OCI-LY7 (cell line): ENCODE data around the gene PCDHGA1. TPM values are rescaled to one million over a fixed set of nuclear protein-coding genes. Genes with fewer than 3 reads are reported as not detected.

ENCODE experiments used
- BruUV-seq: library from RNA; stranded (reverse); fragments of 400-500 nt; replicated peaks from 2 replicates; lab custom pipeline; 2021; lab: Mats Ljungman, UMichigan
- CTCF ChIA-PET: fragments of 300-600 bp; sonication (Branson Sonifier 250); formaldehyde crosslinking; loops from one replicate; lab custom pipeline; 2022; ENCODE audit warnings: antibody characterized with exemption; ENCODE audit not compliant: unreplicated experiment; lab: Charles Lee
- POLR2A ChIA-PET: fragments of 300-600 bp; sonication (Branson Sonifier 250); formaldehyde crosslinking; loops from one replicate; lab custom pipeline; 2022; ENCODE audit warnings: antibody characterized with exemption; lab: Charles Lee
- DNase-seq: peaks from one replicate; pipeline ENCODE4 v3.0.0-alpha.2; 2015; ENCODE audit warnings: low spot score
- H2AFZ ChIP-seq: fragments of 200-600 bp; sonication (generic), shearing (Covaris generic); 2 replicates; pipeline ENCODE4 v1.6.1; 2014; ENCODE audit warnings: mild to moderate bottlenecking, antibody characterized with exemption, low read length, moderate library complexity
- H3K27ac ChIP-seq: fragments of 200-600 bp; sonication (generic); 2 replicates; pipeline ENCODE4 v1.5.1; 2014; ENCODE audit warnings: mixed run types, low read depth, mild to moderate bottlenecking, moderate library complexity, low read length, inconsistent platforms; ENCODE audit not compliant: poor library complexity, severe bottlenecking
- H3K36me3 ChIP-seq: fragments of 200-600 bp; sonication (generic); 2 replicates; pipeline ENCODE4 v1.6.1; 2014; ENCODE audit warnings: mild to moderate bottlenecking, antibody characterized with exemption, low read length, moderate library complexity, mixed read lengths; ENCODE audit not compliant: insufficient read depth
- H3K4me1 ChIP-seq: fragments of 200-600 bp; sonication (generic); 2 replicates; pipeline ENCODE4 v1.5.1; 2014; ENCODE audit warnings: mild to moderate bottlenecking, low read length; ENCODE audit not compliant: insufficient read depth, poor library complexity, severe bottlenecking
- H3K4me2 ChIP-seq: fragments of 200-600 bp; sonication (generic); 2 replicates; pipeline ENCODE4 v1.6.1; 2014; ENCODE audit warnings: mild to moderate bottlenecking, low read length
- H3K4me3 ChIP-seq: fragments of 200-600 bp; sonication (generic); 2 replicates; pipeline ENCODE4 v1.5.1; 2014; ENCODE audit warnings: mild to moderate bottlenecking, low read depth, low read length; ENCODE audit not compliant: poor library complexity, severe bottlenecking
- H3K79me2 ChIP-seq: fragments of 200-600 bp; sonication (generic); 2 replicates; pipeline ENCODE4 v1.6.1; 2016; ENCODE audit warnings: low read depth, mild to moderate bottlenecking, low read length, moderate library complexity, mixed read lengths; ENCODE audit not compliant: insufficient read depth
- H3K9me2 ChIP-seq: fragments of 200-600 bp; sonication (generic); 2 replicates; pipeline ENCODE4 v1.6.1; 2016; ENCODE audit warnings: mild to moderate bottlenecking, low read length, mixed read lengths; ENCODE audit not compliant: insufficient read depth
- H3K9me3 ChIP-seq: fragments of 200-600 bp; sonication (generic); 2 replicates; pipeline ENCODE4 v1.6.1; 2014; ENCODE audit warnings: mild to moderate bottlenecking, mixed run types, low read length, mixed read lengths
- H4K20me1 ChIP-seq: fragments of 200-600 bp; sonication (generic); 2 replicates; pipeline ENCODE4 v1.6.1; 2014; ENCODE audit warnings: mild to moderate bottlenecking, antibody characterized with exemption, low read length, moderate library complexity, mixed read lengths; ENCODE audit not compliant: insufficient read depth
- CTCF ChIP-seq: fragments of 200-600 bp; sonication (generic); conservative IDR thresholded peaks from 2 replicates; pipeline ENCODE4 v1.5.1; 2014; ENCODE audit warnings: mild to moderate bottlenecking, antibody characterized with exemption, low read length, moderate library complexity, mixed read lengths
- EZH2phosphoT487 ChIP-seq: fragments of 200-600 bp; sonication (generic); IDR thresholded peaks from 2 replicates; pipeline ENCODE4 v1.6.1; 2018; ENCODE audit warnings: low read depth, borderline replicate concordance, mild to moderate bottlenecking, mixed run types, antibody characterized with exemption, low read length, moderate library complexity, mixed read lengths
- intact Hi-C: fragments of 100-400 bp; cut with micrococcal nuclease; formaldehyde crosslinking; loops from one replicate; pipeline ENCODE4 v1.10.0; 2022; ENCODE audit not compliant: unreplicated experiment
- total RNA-seq, 2 experiments: library from RNA; depleted of rRNA in 1 of 2; stranded (reverse); fragments of >200 nt in 1 of 2; shearing (Covaris generic) in 1 of 2; gene quantifications; 2 replicates each; pipeline ENCODE4 v1.2.3, GENCODE V29; 2014 to 2022

The PCDHGA1 gene
- total RNA-seq, 2 experiments from 2014 or later = 1.3 to 1.9 TPM

- DNase-seq = no peak
- Histone ChIP-seq H3K27ac (no peak within 1 kb of the TSS), H3K4me2 (peak within 1 kb of the TSS; percentile 28), H4K20me1 (0 out of 2 replicates have a peak, but pooled peaks cover 6% of the 10 kb centered on the region), H2AFZ (no peak within 1 kb of the TSS), H3K79me2 (peaks cover 15% of the 10 kb centered on the region; the same call in 1 of the 2 replicates), H3K9me2 (no peaks in the 10 kb centered on the region), H3K4me3 (no peak within 1 kb of the TSS), H3K4me1 (peaks cover 26% of the 10 kb centered on the region), H3K9me3 (no peaks in the 10 kb centered on the region), H3K36me3 (peaks cover 68% of the 10 kb centered on the region)
- intact Hi-C loops = no loop called here
- CTCF ChIA-PET = interaction anchor here (1.0 to 1.1 kb wide), 2 partner anchors 10 to 13 kb away, joined by 3 read pairs; no protein-coding TSS in a partner anchor
- POLR2A ChIA-PET = interaction anchor here (0.9 to 2.7 kb wide), 3 partner anchors 8 to 26 kb away, joined by 3 to 8 read pairs (median 7); no protein-coding TSS in a partner anchor
- BruUV-seq = no TSS peak
- TF ChIP-seq EZH2phosphoT487 = no peak
- no peak for TF ChIP-seq CTCF
These were observed 158.6 kb downstream of the PCDHGA1 start, which contains the start of gene PCDHGC5 for GRCh38 chr5:141488591-141489561. Gene PCDHGC5 (plus strand): TSS chr5:141489081. CDS start chr5:141489241, 160 bp downstream.

GRCh38 chr5:141489841-141490240 lies 159.5 kb downstream of the PCDHGA1 start:
- BruUV-seq = no TSS peak
- Histone ChIP-seq H4K20me1 (0 out of 2 replicates have a peak, but pooled peaks cover 6% of the 10 kb centered on the region), H3K4me1 (peaks cover 19% of the 10 kb centered on the region), H2AFZ (no peak overlapping the region), H3K4me3 (no peak overlapping the region), H3K79me2 (peaks cover 7% of the 10 kb centered on the region; the same call in 1 of the 2 replicates), H3K36me3 (peaks cover 72% of the 10 kb centered on the region), H3K9me2 (no peaks in the 10 kb centered on the region), H3K27ac (no peak overlapping the region), H3K4me2 (no peak overlapping the region), H3K9me3 (no peaks in the 10 kb centered on the region)
- intact Hi-C loops = no loop called here
- ChIA-PET CTCF (no interaction called here), POLR2A (interaction anchor here (0.9 to 2.7 kb wide), 3 partner anchors 9 to 27 kb away, joined by 3 to 8 read pairs (median 7); no protein-coding TSS in a partner anchor)
- TF ChIP-seq CTCF (no peak), EZH2phosphoT487 (no peak)
- no peak for DNase-seq
